IMR-90 (cell line): ENCODE measurements around the gene STEEP1. TPM values are rescaled to one million over a fixed set of nuclear protein-coding genes. Genes with fewer than 3 reads are reported as not detected.

Experiments
- ATAC-seq: fragments of 200-7000 bp; cut with Tn5 transposase; 2 replicates; pipeline ENCODE4 v1.9.1; 2020; ENCODE audit warnings: low read depth, mild to moderate bottlenecking, moderate library complexity
- BruUV-seq: library from RNA; stranded (reverse); fragments of 400-500 nt; replicated peaks from 2 replicates; lab custom pipeline; 2021; lab: Mats Ljungman, UMichigan
- CTCF ChIA-PET: fragments of 300-600 bp; formaldehyde crosslinking; extraction: SDS; loops from one replicate; lab custom pipeline; 2021; ENCODE audit warnings: antibody characterized with exemption; lab: Yijun Ruan, JAX
- POLR2A ChIA-PET: fragments of 300-600 bp; sonication (Branson Sonifier 250); formaldehyde crosslinking; loops from one replicate; lab custom pipeline; 2022; ENCODE audit warnings: antibody characterized with exemption; ENCODE audit not compliant: unreplicated experiment; lab: Charles Lee
- DNase-seq: peaks from one replicate; pipeline ENCODE4 v3.0.0; 2013
- H2AFZ ChIP-seq: replicated peaks from 2 replicates; pipeline ENCODE3; 2013; ENCODE audit warnings: low read length, mild to moderate bottlenecking; ENCODE audit not compliant: poor library complexity
- H2AK5ac ChIP-seq: 2 replicates; pipeline ENCODE4 v1.6.1; 2013; ENCODE audit warnings: low read depth, low read length, inconsistent platforms
- H2AK9ac ChIP-seq: replicated peaks from 2 replicates; pipeline ENCODE3; 2013; ENCODE audit warnings: mild to moderate bottlenecking, low read depth, low read length, moderate library complexity; ENCODE audit not compliant: poor library complexity
- H2BK120ac ChIP-seq: 2 replicates; pipeline ENCODE4 v1.6.1; 2013; ENCODE audit warnings: low read depth, low read length, inconsistent platforms
- H2BK15ac ChIP-seq: 3 replicates; pipeline ENCODE4 v1.6.1; 2013; ENCODE audit warnings: low read depth, low read length, inconsistent platforms
- H2BK20ac ChIP-seq: 2 replicates; pipeline ENCODE4 v1.6.1; 2013; ENCODE audit warnings: low read depth, mild to moderate bottlenecking, inconsistent platforms, low read length, moderate library complexity
- H2BK5ac ChIP-seq: 2 replicates; pipeline ENCODE4 v1.6.1; 2013; ENCODE audit warnings: mild to moderate bottlenecking, low read depth, low read length, inconsistent platforms; ENCODE audit not compliant: poor library complexity, severe bottlenecking
- H3K14ac ChIP-seq: replicated peaks from 2 replicates; pipeline ENCODE4 v1.6.1; 2013; ENCODE audit warnings: low read depth, low read length, inconsistent platforms
- H3K18ac ChIP-seq: 2 replicates; pipeline ENCODE4 v1.6.1; 2013; ENCODE audit warnings: low read depth, low read length, control low read depth
- H3K23ac ChIP-seq: 2 replicates; pipeline ENCODE4 v1.6.1; 2013; ENCODE audit warnings: low read depth, low read length, inconsistent platforms
- H3K27ac ChIP-seq: 2 replicates; pipeline ENCODE4 v1.5.1; 2013; ENCODE audit warnings: mild to moderate bottlenecking, control low read depth, low read length; ENCODE audit not compliant: insufficient read depth
- H3K27me3 ChIP-seq: 2 replicates; pipeline ENCODE4 v1.6.1; 2013; ENCODE audit warnings: low read length; ENCODE audit not compliant: control insufficient read depth, insufficient read depth
- H3K36me3 ChIP-seq: 2 replicates; pipeline ENCODE4 v1.6.1; 2013; ENCODE audit warnings: low read length, mixed read lengths; ENCODE audit not compliant: control insufficient read depth, insufficient read depth
- H3K4ac ChIP-seq: 2 replicates; pipeline ENCODE4 v1.6.1; 2013; ENCODE audit warnings: low read depth, low read length, inconsistent platforms
- H3K4me1 ChIP-seq: 2 replicates; pipeline ENCODE4 v1.6.1; 2013; ENCODE audit warnings: low read length, mixed read lengths; ENCODE audit not compliant: control insufficient read depth, insufficient read depth
- H3K4me2 ChIP-seq: 2 replicates; pipeline ENCODE4 v1.6.1; 2013; ENCODE audit warnings: low read depth, mild to moderate bottlenecking, control low read depth, low read length, moderate library complexity
- H3K4me3 ChIP-seq: 2 replicates; pipeline ENCODE4 v1.5.1; 2013; ENCODE audit warnings: low read depth, mild to moderate bottlenecking, control low read depth, low read length, moderate library complexity; ENCODE audit not compliant: insufficient read depth
- H3K56ac ChIP-seq: 2 replicates; pipeline ENCODE4 v1.6.1; 2013; ENCODE audit warnings: low read length, inconsistent platforms; ENCODE audit not compliant: insufficient read depth; ENCODE audit errors: extremely low read depth
- H3K79me1 ChIP-seq, 2 experiments: 2 replicates each; pipeline ENCODE4 v1.6.1; 2013; ENCODE audit warnings: low read length in 2 of 2, inconsistent platforms in 1 of 2, low read depth in 1 of 2
- H3K9ac ChIP-seq: 2 replicates; pipeline ENCODE4 v1.6.1; 2013; ENCODE audit warnings: low read depth, low read length, control low read depth
- H3K9me1 ChIP-seq: 2 replicates; pipeline ENCODE4 v1.6.1; 2013; ENCODE audit warnings: low read length, inconsistent platforms; ENCODE audit not compliant: insufficient read depth
- H3K9me3 ChIP-seq: 2 replicates; pipeline ENCODE4 v1.6.1; 2013; ENCODE audit warnings: low read length; ENCODE audit not compliant: control insufficient read depth, insufficient read depth
- H4K20me1 ChIP-seq: 2 replicates; pipeline ENCODE4 v1.6.1; 2013; ENCODE audit warnings: low read length, inconsistent platforms; ENCODE audit not compliant: insufficient read depth
- H4K5ac ChIP-seq: 2 replicates; pipeline ENCODE4 v1.6.1; 2013; ENCODE audit warnings: mild to moderate bottlenecking, low read depth, low read length, control low read depth
- H4K8ac ChIP-seq, 2 experiments: 2 replicates each; pipeline ENCODE4 v1.6.1; 2013; ENCODE audit warnings: low read depth in 2 of 2, low read length in 2 of 2, control low read depth in 1 of 2, inconsistent platforms in 1 of 2
- H4K91ac ChIP-seq: 2 replicates; pipeline ENCODE4 v1.6.1; 2013; ENCODE audit warnings: low read depth, low read length, inconsistent platforms; ENCODE audit not compliant: insufficient read depth
- BHLHE40 ChIP-seq: fragments of 150-350 bp; IDR thresholded peaks from 2 replicates; pipeline ENCODE4 v1.6.1; 2016; ENCODE audit warnings: mild to moderate bottlenecking, low read depth, low read length
- CHD1 ChIP-seq: IDR thresholded peaks from 2 replicates; pipeline ENCODE4 v1.6.1; 2012; ENCODE audit warnings: low read depth, low read length, improper control_type of control experiment
- MXI1 ChIP-seq: IDR thresholded peaks from 2 replicates; pipeline ENCODE4 v1.6.1; 2012; ENCODE audit warnings: low read depth, mild to moderate bottlenecking, low read length, moderate library complexity, borderline replicate concordance
- POLR2A ChIP-seq: IDR thresholded peaks from 2 replicates; pipeline ENCODE4 v1.6.1; 2012; ENCODE audit warnings: mild to moderate bottlenecking, low read depth, low read length
- WGBS, 2 experiments: methylation state at CpG; one replicate each; pipeline versions ENCODE4 v1.1.5 to v1.1.7; 2013; ENCODE audit warnings: missing lambda C conversion rate in 2 of 2; ENCODE audit not compliant: insufficient read length in 1 of 2; ENCODE audit errors: extremely low coverage in 2 of 2; 5-methylcytosine and 5-hydroxymethylcytosine counted together
- dilution Hi-C: fragments of 300-500 bp; cut with HindIII; formaldehyde crosslinking; loops from one replicate; pipeline ENCODE4 v1.14.3; 2018; ENCODE audit warnings: low sequenced_read_pairs; ENCODE audit not compliant: unreplicated experiment
- in situ Hi-C: fragments of 300-500 bp; cut with MboI; formaldehyde crosslinking; loops from 3 replicates; pipeline ENCODE4 v1.14.3; 2019; ENCODE audit warnings: low sequenced_read_pairs, inconsistent platforms, mixed read lengths
- intact Hi-C: fragments of 100-400 bp; cut with micrococcal nuclease; formaldehyde crosslinking; loops from 2 replicates; pipeline ENCODE4 v1.10.0; 2022
- polyA plus RNA-seq, 3 experiments: library from polyadenylated mRNA; depleted of rRNA; stranded (reverse); fragments of >200 nt; gene quantifications; 2 replicates each; pipeline ENCODE4 v1.2.3, GENCODE V29; 2012; ENCODE audit warnings: low replicate concordance in 1 of 3
- total RNA-seq: library from RNA; depleted of rRNA; stranded (reverse); fragments of >200 nt; gene quantifications from 2 replicates; pipeline ENCODE4 v1.2.3, GENCODE V29; 2012

The STEEP1 gene
- total and polyA plus RNA-seq, 2 of the 4 experiments (the other 2 are of a cell fraction) = 16.7 to 33.2 TPM

GRCh38 chrX:119604766-119605463 is 39.7 kb upstream of the STEEP1 start (continued):
- TF ChIP-seq CHD1 = no peak

DNA sequence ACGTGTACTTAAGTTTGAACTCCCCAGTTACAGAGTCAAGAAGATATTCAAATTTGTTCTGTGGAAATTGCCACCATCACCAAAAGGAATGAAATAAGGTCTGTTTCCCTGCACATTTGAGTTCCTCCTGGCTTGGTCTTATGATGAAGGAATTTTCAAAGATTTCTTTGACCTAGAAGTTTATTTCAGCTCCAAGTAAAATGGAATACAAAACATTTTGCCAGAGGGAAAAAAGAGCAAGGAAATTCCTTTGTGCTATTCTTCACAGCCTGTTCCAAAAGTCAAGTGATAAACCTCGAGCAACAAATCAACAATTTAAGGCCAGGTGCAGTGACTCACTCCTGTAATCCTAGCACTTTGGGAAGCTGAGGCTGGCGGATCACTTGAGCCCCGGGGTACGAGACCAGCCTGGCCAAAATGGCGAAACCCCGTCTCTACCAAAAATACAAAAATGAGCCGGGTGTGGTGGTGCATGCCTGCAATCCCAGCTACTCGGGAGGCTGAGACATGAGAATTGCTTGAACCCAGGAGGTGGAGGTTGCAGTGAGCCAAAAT is 37.6 kb upstream of the STEEP1 start:
- WGBS, 2 experiments = 83% methylated on average over 2 of the region's 9 CpGs; no CpG with 5 or more reads in 1 of the 2 experiments
- POLR2A ChIA-PET = no interaction called here
- H3K18ac ChIP-seq = no peak overlapping the region
- H3K9me3 ChIP-seq = no peaks in the 10 kb centered on the region
- H3K4me3 ChIP-seq = no peak overlapping the region
- H3K27me3 ChIP-seq = no peaks in the 10 kb centered on the region
- H3K9me1 ChIP-seq = 0 out of 2 replicates have a peak, but pooled peaks cover 3% of the 10 kb centered on the region
- intact Hi-C loops (no loop called here), in situ Hi-C loops (no loop called here), dilution Hi-C loops (no loop called here)
- no peak overlapping the region for H2AK5ac ChIP-seq
- H4K8ac ChIP-seq = no peak overlapping the region
- H2BK20ac ChIP-seq = no peak overlapping the region
- H3K4me2 ChIP-seq = no peak overlapping the region
- no TSS peak for BruUV-seq
- H3K23ac ChIP-seq = no peak overlapping the region
- CTCF ChIA-PET = no interaction called here
- no peak overlapping the region for H3K4ac ChIP-seq
- no peak overlapping the region for H2BK15ac ChIP-seq
- H4K91ac ChIP-seq = no peak overlapping the region
- H2AK9ac ChIP-seq = no peak overlapping the region
- peaks cover 0 to 13% of the 10 kb centered on the region in 2 experiments; a peak in 2 of 4 replicates for H3K79me1 ChIP-seq
- H3K14ac ChIP-seq = no peak overlapping the region
- H3K27ac ChIP-seq = no peak overlapping the region
- peaks cover 14% of the 10 kb centered on the region for H4K20me1 ChIP-seq
- H3K56ac ChIP-seq = no peak overlapping the region
- H3K36me3 ChIP-seq = no peaks in the 10 kb centered on the region
- ATAC-seq (no peak), DNase-seq (no peak)
- no peak overlapping the region for H3K9ac ChIP-seq
- H4K5ac ChIP-seq = no peak overlapping the region
- no peaks in the 10 kb centered on the region for H3K4me1 ChIP-seq
- no peak overlapping the region for H2BK5ac ChIP-seq
- H2AFZ ChIP-seq = no peak overlapping the region
- no peak overlapping the region for H2BK120ac ChIP-seq
- no peak for TF ChIP-seq BHLHE40
- no peak for TF ChIP-seq POLR2A
- no peak for TF ChIP-seq MXI1
